Natural killer cell (primary cell): ENCODE results near the gene ARHGEF37. TPM values are rescaled to one million over a fixed set of nuclear protein-coding genes. Genes with fewer than 3 reads are reported as not detected.
A peak's percentile ranks its signal among the peaks of the same experiment; 100 is the strongest.
"Not testable (repeated sequence)": the region's sequence is repeated elsewhere in the genome, so short reads cannot be mapped to it uniquely, and the experiment has no call there.

Source experiments
- ATAC-seq, 3 donors: fragments of 150-1000 bp in 2 of 3; fragments of 200-7000 bp in 1 of 3; cut with Tn5 transposase; 1 replicate in 1 of 3; 2 replicates in 2 of 3; pipeline ENCODE4 v1.10.0; 2021; ENCODE audit warnings: mild to moderate bottlenecking in 2 of 3, moderate library complexity in 2 of 3
- DNase-seq, 2 donors: peaks; one replicate each; pipeline versions ENCODE4 v3.0.0 to v3.0.0-alpha.2; 2013 to 2021; ENCODE audit warnings: mixed read lengths in 1 of 2
- H3K27ac ChIP-seq: one replicate; pipeline ENCODE4 v1.5.1; 2013; ENCODE audit warnings: mild to moderate bottlenecking, low read length
- H3K27me3 ChIP-seq: one replicate; pipeline ENCODE4 v1.6.1; 2013; ENCODE audit warnings: low read length; ENCODE audit not compliant: control insufficient read depth, insufficient read depth
- H3K36me3 ChIP-seq: one replicate; pipeline ENCODE4 v1.6.1; 2013; ENCODE audit warnings: low read length; ENCODE audit not compliant: control insufficient read depth, insufficient read depth
- H3K4me1 ChIP-seq: one replicate; pipeline ENCODE4 v1.6.1; 2013; ENCODE audit warnings: low read length; ENCODE audit not compliant: control insufficient read depth, insufficient read depth
- H3K4me3 ChIP-seq: one replicate; pipeline ENCODE4 v1.5.1; 2013; ENCODE audit warnings: low read length
- H3K9me3 ChIP-seq: one replicate; pipeline ENCODE4 v1.6.1; 2013; ENCODE audit warnings: low read length; ENCODE audit not compliant: control insufficient read depth, insufficient read depth
- H3K27ac Mint-ChIP-seq, 2 donors: one replicate each; pipeline ENCODE4 v1.8.0; 2022; ENCODE audit warnings: mild to moderate bottlenecking in 2 of 2, mixed read lengths in 2 of 2, moderate library complexity in 1 of 2
- H3K27me3 Mint-ChIP-seq, 2 donors: one replicate each; pipeline ENCODE4 v1.8.0; 2022; ENCODE audit warnings: low read depth in 2 of 2, mixed read lengths in 2 of 2
- H3K36me3 Mint-ChIP-seq: one replicate; pipeline ENCODE4 v1.8.0; 2022; ENCODE audit warnings: mixed read lengths
- H3K4me1 Mint-ChIP-seq, 2 donors: one replicate each; pipeline ENCODE4 v1.8.0; 2022; ENCODE audit warnings: mixed read lengths in 2 of 2
- H3K4me3 Mint-ChIP-seq: one replicate; pipeline ENCODE4 v1.8.0; 2022; ENCODE audit warnings: mild to moderate bottlenecking, moderate library complexity, mixed read lengths
- H3K9me3 Mint-ChIP-seq, 2 donors: one replicate each; pipeline ENCODE4 v1.8.0; 2022; ENCODE audit warnings: mixed read lengths in 2 of 2
- CTCF ChIP-seq: fragments of 200-600 bp; IDR thresholded peaks from one replicate; pipeline ENCODE4 v1.8.0; 2022; ENCODE audit warnings: antibody characterized with exemption
- WGBS: methylation state at CpG from one replicate; pipeline ENCODE4 v1.1.7; 2013; ENCODE audit warnings: missing lambda C conversion rate; ENCODE audit not compliant: insufficient coverage; 5-methylcytosine and 5-hydroxymethylcytosine counted together
- intact Hi-C: fragments of 100-400 bp; cut with micrococcal nuclease; formaldehyde crosslinking; loops from one replicate; pipeline ENCODE4 v1.14.2; 2022
- total RNA-seq, 4 donors: library from RNA; stranded (reverse); fragments of 120-200 nt in 1 of 4; gene quantifications; one replicate each; pipeline versions ENCODE4 v1.2.3 to v1.2.4, GENCODE V29; 2013 to 2022

ARHGEF37 gene
- total RNA-seq, 3 donors from 2014 or later (not counting 1 experiment from before 2014, with no cell fraction given) = 0.61 to 2.6 TPM; not detected in 1

- no peak overlapping the region for H3K27ac Mint-ChIP-seq
- WGBS = no CpG with 5 or more reads among the region's 2 CpGs
- no peak for TF ChIP-seq CTCF
- H3K4me3 ChIP-seq = no peak overlapping the region
- DNase-seq = no peak
- H3K36me3 ChIP-seq = no peaks in the 10 kb centered on the region
- no peaks in the 10 kb centered on the region for H3K36me3 Mint-ChIP-seq
- H3K4me1 ChIP-seq = no peaks in the 10 kb centered on the region
- no peaks in the 10 kb centered on the region for H3K27me3 Mint-ChIP-seq
- H3K4me3 Mint-ChIP-seq = no peak overlapping the region
- H3K27ac ChIP-seq = no peak overlapping the region
- intact Hi-C loops = loop anchor here (5.0 kb wide), 1 partner anchor 421 kb away; the partner anchor contains the start of gene ABLIM3
- no peaks in the 10 kb centered on the region for H3K4me1 Mint-ChIP-seq
- no peaks in the 10 kb centered on the region for H3K9me3 Mint-ChIP-seq
- no peak for ATAC-seq
- no peaks in the 10 kb centered on the region for H3K27me3 ChIP-seq
- H3K9me3 ChIP-seq = no peaks in the 10 kb centered on the region
Observed at GRCh38 chr5:149563466-149563865, 17.8 kb upstream of the ARHGEF37 start.

- not testable (repeated sequence) for H3K4me1 ChIP-seq, H3K27ac Mint-ChIP-seq, H3K9me3 ChIP-seq, H3K4me1 Mint-ChIP-seq, H3K36me3 ChIP-seq, H3K27me3 ChIP-seq, H3K9me3 Mint-ChIP-seq, H3K27ac ChIP-seq, H3K4me3 ChIP-seq, H3K4me3 Mint-ChIP-seq, H3K36me3 Mint-ChIP-seq, H3K27me3 Mint-ChIP-seq
- intact Hi-C loops = loop anchor here (1.0 to 5.0 kb wide), 4 partner anchors 122 to 422 kb away; partner anchors contain the start of gene ABLIM3
- 69% methylated on average over 15 of the region's 15 CpGs for whole genome bisulfite sequencing
- ATAC-seq (peak; percentile 87 to 99 (median 99)), DNase-seq (peak in 1 of 2 donors; percentile 83)
- peak; percentile 78 for TF ChIP-seq CTCF
Observed at GRCh38 chr5:149564542-149565140, 16.7 kb upstream of the ARHGEF37 start.

GRCh38 chr5:149567226-149567625 is 14.1 kb upstream of the ARHGEF37 start:
- Histone ChIP-seq H3K27me3 (no peaks in the 10 kb centered on the region), H3K4me3 (no peak overlapping the region), H3K36me3 (no peaks in the 10 kb centered on the region), H3K27ac (no peak overlapping the region), H3K9me3 (no peaks in the 10 kb centered on the region), H3K4me1 (no peaks in the 10 kb centered on the region)
- Mint-ChIP-seq H3K27me3 (no peaks in the 10 kb centered on the region), H3K4me3 (no peak overlapping the region), H3K9me3 (no peaks in the 10 kb centered on the region), H3K27ac (no peak overlapping the region), H3K4me1 (no peaks in the 10 kb centered on the region), H3K36me3 (no peaks in the 10 kb centered on the region)
- DNase-seq (no peak), ATAC-seq (no peak)
- TF ChIP-seq CTCF = no peak
- intact Hi-C loops = no loop called here
- WGBS = no CpG with 5 or more reads among the region's 1 CpG

GRCh38 chr5:149572170-149572569 is 9.1 kb upstream of the ARHGEF37 start:
- no peak overlapping the region for H3K4me3 ChIP-seq
- no peaks in the 10 kb centered on the region for H3K4me1 Mint-ChIP-seq
- H3K36me3 Mint-ChIP-seq = no peaks in the 10 kb centered on the region
- no peak for ATAC-seq
- H3K27ac ChIP-seq = no peak overlapping the region
- no peaks in the 10 kb centered on the region for H3K4me1 ChIP-seq
- H3K9me3 ChIP-seq = no peaks in the 10 kb centered on the region
- H3K36me3 ChIP-seq = no peaks in the 10 kb centered on the region
- DNase-seq = no peak
- H3K27ac Mint-ChIP-seq = no peak overlapping the region
- H3K4me3 Mint-ChIP-seq = no peak overlapping the region
- no peaks in the 10 kb centered on the region for H3K9me3 Mint-ChIP-seq
- H3K27me3 ChIP-seq = no peaks in the 10 kb centered on the region
- intact Hi-C loops = no loop called here
- TF ChIP-seq CTCF = no peak
- H3K27me3 Mint-ChIP-seq = peaks cover 0 to 3% of the 10 kb centered on the region in 2 donors
